KOPT-K1 (cell line): ENCODE measurements around the gene KIAA0753.
"Not testable (repeated sequence)": the region's sequence is repeated elsewhere in the genome, so short reads cannot be mapped to it uniquely, and the experiment has no call there.

Experiments used
- H3K27ac ChIP-seq: fragments of 200-600 bp; sonication (generic); 2 replicates; pipeline ENCODE4 v1.5.1; 2016; ENCODE audit warnings: antibody characterized with exemption, mild to moderate bottlenecking, low read depth, low read length; ENCODE audit not compliant: poor library complexity, severe bottlenecking
- H3K36me3 ChIP-seq: fragments of 200-600 bp; sonication (generic); 2 replicates; pipeline ENCODE4 v1.5.1; 2017; ENCODE audit warnings: antibody characterized with exemption, mild to moderate bottlenecking, low read length, moderate library complexity; ENCODE audit not compliant: insufficient read depth
- H3K9me3 ChIP-seq: fragments of 200-600 bp; sonication (generic); 2 replicates; pipeline ENCODE4 v1.5.1; 2017; ENCODE audit warnings: antibody characterized with exemption, low read length, mild to moderate bottlenecking; ENCODE audit not compliant: insufficient read depth, poor library complexity, severe bottlenecking

Gene KIAA0753

GRCh38 chr17:6603744-6604325 lies 36.7 kb downstream of the KIAA0753 start:
- Histone ChIP-seq H3K9me3 (no peaks in the 10 kb centered on the region), H3K36me3 (peaks cover 97% of the 10 kb centered on the region), H3K27ac (no peak overlapping the region)

- H3K9me3 ChIP-seq: no peaks in the 10 kb centered on the region
- H3K36me3 ChIP-seq: peaks cover 98% of the 10 kb centered on the region
- no peak overlapping the region for H3K27ac ChIP-seq
These were observed 38.4 kb downstream of the KIAA0753 start for GRCh38 chr17:6602141-6602540.

- H3K36me3 ChIP-seq: peaks cover 99% of the 10 kb centered on the region
- H3K27ac ChIP-seq: no peak overlapping the region
These were observed 41.1 kb downstream of the KIAA0753 start for GRCh38 chr17:6599364-6599763.

GRCh38 chr17:6597727-6598126 lies 42.8 kb downstream of the KIAA0753 start:
- H3K36me3 ChIP-seq: peaks cover 98% of the 10 kb centered on the region
- no peaks in the 10 kb centered on the region for H3K9me3 ChIP-seq
- no peak overlapping the region for H3K27ac ChIP-seq

More at GRCh38 chr17:6599364-6599763, 41.1 kb downstream of the KIAA0753 start:
- no peaks in the 10 kb centered on the region for H3K9me3 ChIP-seq

GRCh38 chr17:6596941-6597340 lies 43.6 kb downstream of the KIAA0753 start:
- Histone ChIP-seq H3K27ac (no peak overlapping the region), H3K9me3 (no peaks in the 10 kb centered on the region), H3K36me3 (peaks cover 98% of the 10 kb centered on the region)

GRCh38 chr17:6596511-6596910 lies 44.0 kb downstream of the KIAA0753 start:
- H3K27ac ChIP-seq: no peak overlapping the region
- H3K9me3 ChIP-seq: no peaks in the 10 kb centered on the region
- H3K36me3 ChIP-seq: peaks cover 98% of the 10 kb centered on the region

GRCh38 chr17:6596081-6596480 lies 44.4 kb downstream of the KIAA0753 start:
- H3K9me3 ChIP-seq: no peaks in the 10 kb centered on the region
- H3K27ac ChIP-seq: no peak overlapping the region
- H3K36me3 ChIP-seq: peaks cover 98% of the 10 kb centered on the region

- H3K27ac ChIP-seq, H3K9me3 ChIP-seq: not testable (repeated sequence)
- H3K36me3 ChIP-seq: peaks cover 98% of the 10 kb centered on the region
These were observed 47.1 kb downstream of the KIAA0753 start for GRCh38 chr17:6593371-6593770.

GRCh38 chr17:6592173-6592572 lies 48.3 kb downstream of the KIAA0753 start:
- Histone ChIP-seq H3K9me3 (no peaks in the 10 kb centered on the region), H3K36me3 (peaks cover 98% of the 10 kb centered on the region), H3K27ac (no peak overlapping the region)

GRCh38 chr17:6591599-6592158 lies 48.8 kb downstream of the KIAA0753 start:
- H3K9me3 ChIP-seq: no peaks in the 10 kb centered on the region
- H3K36me3 ChIP-seq: peaks cover 96% of the 10 kb centered on the region
- H3K27ac ChIP-seq: no peak overlapping the region

GRCh38 chr17:6589266-6589946 lies 51.1 kb downstream of the KIAA0753 start:
- no peak overlapping the region for H3K27ac ChIP-seq
- H3K36me3 ChIP-seq: peaks cover 97% of the 10 kb centered on the region
- no peaks in the 10 kb centered on the region for H3K9me3 ChIP-seq

GRCh38 chr17:6588165-6588564 lies 52.3 kb downstream of the KIAA0753 start:
- H3K27ac ChIP-seq: no peak overlapping the region
- H3K9me3 ChIP-seq: no peaks in the 10 kb centered on the region
- H3K36me3 ChIP-seq: peaks cover 97% of the 10 kb centered on the region

GRCh38 chr17:6587310-6587709 lies 53.2 kb downstream of the KIAA0753 start:
- H3K9me3 ChIP-seq: no peaks in the 10 kb centered on the region
- peaks cover 98% of the 10 kb centered on the region for H3K36me3 ChIP-seq
- H3K27ac ChIP-seq: no peak overlapping the region

GRCh38 chr17:6583411-6583810 lies 57.1 kb downstream of the KIAA0753 start:
- Histone ChIP-seq H3K27ac (no peak overlapping the region), H3K9me3 (no peaks in the 10 kb centered on the region), H3K36me3 (peaks cover 85% of the 10 kb centered on the region)

GRCh38 chr17:6580625-6581024 lies 59.9 kb downstream of the KIAA0753 start:
- Histone ChIP-seq H3K27ac (no peak overlapping the region), H3K9me3 (no peaks in the 10 kb centered on the region), H3K36me3 (peaks cover 68% of the 10 kb centered on the region)

- Histone ChIP-seq H3K36me3 (peaks cover 47% of the 10 kb centered on the region), H3K9me3 (no peaks in the 10 kb centered on the region), H3K27ac (no peak overlapping the region)
These were observed 62.0 kb downstream of the KIAA0753 start for GRCh38 chr17:6578491-6578890.
